LNCAP (cell line): ENCODE results near the gene OVOL2.

ENCODE experiments used
- CTCF ChIP-seq: fragments of 450-650 bp; IDR thresholded peaks from 2 replicates; pipeline ENCODE4 v1.5.1; 2017; ENCODE audit warnings: mild to moderate bottlenecking

The OVOL2 gene

GRCh38 chr20:18063676-18064075 lies 6.0 kb upstream of the OVOL2 start:
- TF ChIP-seq CTCF, result no peak

- TF ChIP-seq CTCF, result no peak
Observed at GRCh38 chr20:18059603-18060002, 1.9 kb upstream of the OVOL2 start.

GRCh38 chr20:18058661-18059467 lies 1.1 kb upstream of the OVOL2 start:
- TF ChIP-seq CTCF, result no peak

GRCh38 chr20:18057994-18058349 lies 256 bp upstream of the OVOL2 start:
- no peak for TF ChIP-seq CTCF

- TF ChIP-seq CTCF, result no peak
Observed at GRCh38 chr20:18056174-18057100, 1.3 kb downstream of the OVOL2 start.

- TF ChIP-seq CTCF, result no peak
Observed at GRCh38 chr20:18055261-18055660, 2.5 kb downstream of the OVOL2 start.

GRCh38 chr20:18052856-18053255 lies 4.9 kb downstream of the OVOL2 start:
- TF ChIP-seq CTCF, result no peak
